ENCODE data around the gene KCNE4. TPM values are rescaled to one million over a fixed set of nuclear protein-coding genes. Genes with fewer than 3 reads are reported as not detected.

The KCNE4 gene
- total RNA-seq, 3 donors from 2014 or later, result 0.55 to 5.8 (median 2.0) TPM

GRCh38 chr2:223050188-223050587 is 1.8 kb upstream of the KCNE4 start:
- DNase-seq (no peak), ATAC-seq (no peak)
- Histone ChIP-seq H3K4me1 (ENCODE audit: low read depth) (peaks cover 4% of the 10 kb centered on the region), H3K9me3 (no peaks in the 10 kb centered on the region), H3K36me3 (ENCODE audit: low read depth) (no peaks in the 10 kb centered on the region), H3K4me3 (no peak overlapping the region)
- intact Hi-C loops (cut with DNase I, micrococcal nuclease), result no loop called here
- no peak for TF ChIP-seq CTCF (IDR thresholded peaks at IDR 0.05)

- H3K36me3 ChIP-seq (ENCODE audit: low read depth), result no peaks in the 10 kb centered on the region
- no peaks in the 10 kb centered on the region for H3K9me3 ChIP-seq
- intact Hi-C loops (cut with DNase I, micrococcal nuclease), result no loop called here
- H3K4me1 ChIP-seq (ENCODE audit: low read depth), result peaks cover 4% of the 10 kb centered on the region
- no peak overlapping the region for H3K4me3 ChIP-seq
- TF ChIP-seq CTCF (IDR thresholded peaks at IDR 0.05), result no peak
- no peak for ATAC-seq
- DNase-seq, result peak in 1 of 3 donors; percentile 27
These were observed 988 bp upstream of the KCNE4 start for GRCh38 chr2:223050900-223051504.

- no peak for ATAC-seq
- Histone ChIP-seq H3K4me1 (ENCODE audit: low read depth) (peaks cover 4% of the 10 kb centered on the region), H3K9me3 (no peaks in the 10 kb centered on the region), H3K36me3 (ENCODE audit: low read depth) (no peaks in the 10 kb centered on the region), H3K4me3 (no peak overlapping the region)
- no peak for TF ChIP-seq CTCF (IDR thresholded peaks at IDR 0.05)
- intact Hi-C loops (cut with DNase I, micrococcal nuclease), result no loop called here
- peak in 1 of 3 donors; percentile 45 for DNase-seq
These were observed 826 bp downstream of the KCNE4 start for GRCh38 chr2:223052548-223053483.

GRCh38 chr2:223053484-223054192 is 1.6 kb downstream of the KCNE4 start:
- peaks cover 4% of the 10 kb centered on the region for H3K4me1 ChIP-seq (ENCODE audit: low read depth)

More at GRCh38 chr2:223053484-223054192, 1.6 kb downstream of the KCNE4 start:
- Histone ChIP-seq H3K4me3 (no peak overlapping the region), H3K9me3 (no peaks in the 10 kb centered on the region), H3K36me3 (ENCODE audit: low read depth) (no peaks in the 10 kb centered on the region)
- intact Hi-C loops (cut with DNase I, micrococcal nuclease), result no loop called here
- TF ChIP-seq CTCF (IDR thresholded peaks at IDR 0.05), result no peak
- ATAC-seq (no peak), DNase-seq (no peak)

Measured in mucosa of descending colon (tissue), 3 donors.